HepG2 (cell line): ENCODE data around the gene FBXO30. TPM values are rescaled to one million over a fixed set of nuclear protein-coding genes. Genes with fewer than 3 reads are reported as not detected.

Experiments used
- BCL6 ChIP-seq: IDR thresholded peaks from 2 replicates; pipeline ENCODE4 v1.6.1; 2016; ENCODE audit warnings: missing genetic modification reagents, missing compliant biosample characterization
- BHLHE40 ChIP-seq: IDR thresholded peaks from 2 replicates; pipeline ENCODE4 v1.6.1; 2011; ENCODE audit warnings: low read length, improper control_type of control experiment
- BRD4 ChIP-seq: sonication (generic); formaldehyde crosslinking; IDR thresholded peaks from 2 replicates; pipeline ENCODE4 v1.4.0; 2020; ENCODE audit warnings: missing genetic modification reagents
- CAMTA2 ChIP-seq: sonication (generic); formaldehyde crosslinking; IDR thresholded peaks from 2 replicates; pipeline ENCODE4 v1.4.0; 2020; ENCODE audit warnings: mild to moderate bottlenecking, missing genetic modification reagents, borderline replicate concordance
- FOXK2 ChIP-seq: fragments of 450-650 bp; IDR thresholded peaks from 2 replicates; pipeline ENCODE4 v1.6.1; 2016
- GLI4 ChIP-seq: sonication (generic); formaldehyde crosslinking; IDR thresholded peaks from 2 replicates; pipeline ENCODE4 v1.5.1; 2020; ENCODE audit warnings: missing genetic modification reagents, mild to moderate bottlenecking, moderate library complexity, borderline replicate concordance
- KLF15 ChIP-seq: sonication (generic); formaldehyde crosslinking; IDR thresholded peaks from 2 replicates; pipeline ENCODE4 v1.8.1; 2023; ENCODE audit warnings: borderline replicate concordance, mild to moderate bottlenecking, inconsistent platforms, missing genetic modification reagents, mixed read lengths
- MEIS2 ChIP-seq: sonication (generic); formaldehyde crosslinking; IDR thresholded peaks from 2 replicates; pipeline ENCODE4 v1.9.0; 2021; ENCODE audit warnings: mild to moderate bottlenecking, missing genetic modification reagents
- NFYC ChIP-seq: IDR thresholded peaks from 2 replicates; pipeline ENCODE4 v1.6.1; 2016; ENCODE audit warnings: missing genetic modification reagents, missing compliant biosample characterization
- POGZ ChIP-seq: sonication (generic); formaldehyde crosslinking; IDR thresholded peaks from 2 replicates; pipeline ENCODE4 v1.4.0; 2020; ENCODE audit warnings: mild to moderate bottlenecking, missing genetic modification reagents
- POLR2G ChIP-seq: fragments of 200-400 bp; formaldehyde crosslinking; IDR thresholded peaks from 2 replicates; pipeline ENCODE4 v1.6.1; 2018; ENCODE audit warnings: mild to moderate bottlenecking, low read depth, low read length, moderate library complexity
- RNF2 ChIP-seq: fragments of 450-650 bp; conservative IDR thresholded peaks from 2 replicates; pipeline ENCODE4 v1.6.1; 2016; ENCODE audit warnings: low read depth
- STAT5B ChIP-seq: sonication (generic); formaldehyde crosslinking; IDR thresholded peaks from 2 replicates; pipeline ENCODE4 v1.4.0; 2020; ENCODE audit warnings: missing genetic modification reagents
- ZFP37 ChIP-seq: sonication (generic); formaldehyde crosslinking; IDR thresholded peaks from 2 replicates; pipeline ENCODE4 v1.4.0; 2020; ENCODE audit warnings: missing genetic modification reagents, borderline replicate concordance
- ZMYM2 ChIP-seq: sonication (generic); formaldehyde crosslinking; IDR thresholded peaks from 2 replicates; pipeline ENCODE4 v1.8.0; 2022; ENCODE audit warnings: mild to moderate bottlenecking, missing genetic modification reagents
- ZNF614 ChIP-seq: IDR thresholded peaks from 2 replicates; pipeline ENCODE4 v1.6.1; 2018; ENCODE audit warnings: missing biosample characterization, missing genetic modification reagents, inconsistent platforms, borderline replicate concordance
- ZNF644 ChIP-seq: IDR thresholded peaks from 2 replicates; pipeline ENCODE4 v1.6.1; 2016; ENCODE audit warnings: low read depth
- ZNF713 ChIP-seq: sonication (generic); formaldehyde crosslinking; IDR thresholded peaks from 2 replicates; pipeline ENCODE4 v1.4.0; 2020; ENCODE audit warnings: mild to moderate bottlenecking, missing genetic modification reagents
- ZNF724P ChIP-seq: sonication (generic); formaldehyde crosslinking; IDR thresholded peaks from 2 replicates; pipeline ENCODE4 v1.8.0; 2022; ENCODE audit warnings: missing genetic modification reagents, borderline replicate concordance
- ZSCAN20 ChIP-seq: sonication (generic); formaldehyde crosslinking; IDR thresholded peaks from 2 replicates; pipeline ENCODE4 v1.4.0; 2020; ENCODE audit warnings: missing genetic modification reagents, mild to moderate bottlenecking, borderline replicate concordance
- ZZZ3 ChIP-seq: sonication (generic); formaldehyde crosslinking; IDR thresholded peaks from 2 replicates; pipeline ENCODE4 v1.4.0; 2020; ENCODE audit warnings: missing genetic modification reagents, mild to moderate bottlenecking, borderline replicate concordance
- polyA plus RNA-seq, 8 experiments: library from polyadenylated mRNA; depleted of rRNA in 3 of 8; stranded (reverse) in 7 of 8; unstranded in 1 of 8; fragments of >200 nt; fragmentation: Illumina TruSeq in 4 of 8; extraction: Trizol in 4 of 8; gene quantifications; 2 replicates each; pipeline versions ENCODE4 v1.2.1 to v1.2.3, GENCODE V29; 2011 to 2016; ENCODE audit warnings: low read depth in 4 of 8, missing spikeins in 1 of 8, mixed read lengths in 1 of 8; ENCODE audit not compliant: insufficient read depth in 1 of 8
- total RNA-seq, 5 experiments: library from RNA; depleted of rRNA; stranded (reverse); fragments of >200 nt; fragmentation: Illumina TruSeq; extraction: Trizol; gene quantifications; 2 replicates each; pipeline ENCODE4 v1.2.3, GENCODE V29; 2016; ENCODE audit warnings: low read depth in 1 of 5
- TF ChIP-seq, protein P1 (sequence below): sonication (generic); formaldehyde crosslinking; conservative IDR thresholded peaks from 2 replicates; pipeline ENCODE4 v1.8.0; 2022; ENCODE audit warnings: mild to moderate bottlenecking, moderate library complexity, missing genetic modification reagents
- TF ChIP-seq, protein P2 (sequence below): IDR thresholded peaks from 2 replicates; pipeline ENCODE4 v1.6.1; 2016; ENCODE audit warnings: mild to moderate bottlenecking, missing biosample characterization, missing genetic modification reagents
- TF ChIP-seq, protein P3 (sequence below): sonication (generic); formaldehyde crosslinking; IDR thresholded peaks from 2 replicates; pipeline ENCODE4 v1.4.0; 2020; ENCODE audit warnings: missing genetic modification reagents
- TF ChIP-seq, protein P4 (sequence below): sonication (generic); formaldehyde crosslinking; IDR thresholded peaks from 2 replicates; pipeline ENCODE4 v1.4.0; 2020; ENCODE audit warnings: missing genetic modification reagents
- TF ChIP-seq, protein P5 (sequence below): sonication (generic); formaldehyde crosslinking; IDR thresholded peaks from 2 replicates; pipeline ENCODE4 v1.5.0; 2020; ENCODE audit warnings: missing genetic modification reagents

FBXO30 gene
- total and polyA plus RNA-seq, 2 of the 13 experiments (the other 11 are each of a cell fraction or from before 2014, with no cell fraction given): 3.2 to 7.1 TPM

DNA sequence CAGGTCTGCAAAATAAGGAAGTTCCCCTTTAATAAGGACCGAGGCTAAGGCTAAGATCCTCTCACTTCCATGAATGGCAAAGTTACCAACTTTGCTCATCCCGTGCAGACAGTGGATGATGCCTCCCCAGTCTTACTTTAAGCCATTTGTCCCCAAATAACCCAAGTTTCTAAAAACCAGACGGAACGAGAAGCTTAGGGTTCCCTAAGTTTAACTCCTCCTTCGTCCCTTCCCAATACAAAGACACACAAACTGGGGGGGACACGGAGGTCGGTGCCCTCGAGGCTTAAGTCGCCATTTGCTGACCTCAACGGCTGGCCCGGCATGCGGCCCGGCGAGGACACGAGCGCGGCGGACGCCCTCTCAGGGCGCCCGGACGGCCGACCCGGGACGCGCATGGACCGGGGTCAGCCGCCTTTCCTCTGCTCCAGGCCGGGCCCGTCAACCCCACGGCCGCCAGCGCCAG is 527 bp downstream of the FBXO30 start (continued):
- 0 out of 2 replicates have a peak, but pooled peaks have one; percentile 64 for TF ChIP-seq ZFP37 (CRISPR knock-in tag)
- peak; percentile 96 for TF ChIP-seq RNF2
- TF ChIP-seq ZNF713 (CRISPR knock-in tag): no peak
- TF ChIP-seq, protein P1, sequence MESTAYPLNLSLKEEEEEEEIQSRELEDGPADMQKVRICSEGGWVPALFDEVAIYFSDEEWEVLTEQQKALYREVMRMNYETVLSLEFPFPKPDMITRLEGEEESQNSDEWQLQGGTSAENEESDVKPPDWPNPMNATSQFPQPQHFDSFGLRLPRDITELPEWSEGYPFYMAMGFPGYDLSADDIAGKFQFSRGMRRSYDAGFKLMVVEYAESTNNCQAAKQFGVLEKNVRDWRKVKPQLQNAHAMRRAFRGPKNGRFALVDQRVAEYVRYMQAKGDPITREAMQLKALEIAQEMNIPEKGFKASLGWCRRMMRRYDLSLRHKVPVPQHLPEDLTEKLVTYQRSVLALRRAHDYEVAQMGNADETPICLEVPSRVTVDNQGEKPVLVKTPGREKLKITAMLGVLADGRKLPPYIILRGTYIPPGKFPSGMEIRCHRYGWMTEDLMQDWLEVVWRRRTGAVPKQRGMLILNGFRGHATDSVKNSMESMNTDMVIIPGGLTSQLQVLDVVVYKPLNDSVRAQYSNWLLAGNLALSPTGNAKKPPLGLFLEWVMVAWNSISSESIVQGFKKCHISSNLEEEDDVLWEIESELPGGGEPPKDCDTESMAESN: no peak
- TF ChIP-seq STAT5B (CRISPR knock-in tag): peak; percentile 70; the same call in 1 of the 2 replicates
- TF ChIP-seq POLR2G: no peak
- 0 out of 2 replicates have a peak, but pooled peaks have one; percentile 62 for TF ChIP-seq CAMTA2 (CRISPR knock-in tag)
- TF ChIP-seq BRD4 (CRISPR knock-in tag): peak; percentile 16; the same call in 1 of the 2 replicates
- no peak for TF ChIP-seq NFYC (CRISPR knock-in tag)
- TF ChIP-seq MEIS2 (CRISPR knock-in tag): no peak; the same call in 1 of the 2 replicates
- TF ChIP-seq POGZ (CRISPR knock-in tag): no peak; the same call in 1 of the 2 replicates
- TF ChIP-seq GLI4: peak; percentile 65; the same call in 1 of the 2 replicates
- 0 out of 2 replicates have a peak, but pooled peaks have one; percentile 45 for TF ChIP-seq ZNF644 (CRISPR knock-in tag)
- TF ChIP-seq, protein P2, sequence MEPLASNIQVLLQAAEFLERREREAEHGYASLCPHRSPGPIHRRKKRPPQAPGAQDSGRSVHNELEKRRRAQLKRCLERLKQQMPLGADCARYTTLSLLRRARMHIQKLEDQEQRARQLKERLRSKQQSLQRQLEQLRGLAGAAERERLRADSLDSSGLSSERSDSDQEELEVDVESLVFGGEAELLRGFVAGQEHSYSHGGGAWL (CRISPR knock-in tag): peak; percentile 10; the same call in 1 of the 2 replicates
- 0 out of 2 replicates have a peak, but pooled peaks have one; percentile 74 for TF ChIP-seq ZMYM2 (CRISPR knock-in tag)
- 0 out of 2 replicates have a peak, but pooled peaks have one; percentile 5 for TF ChIP-seq FOXK2
- 0 out of 2 replicates have a peak, but pooled peaks have one; percentile 48 for TF ChIP-seq ZSCAN20 (CRISPR knock-in tag)
- 0 out of 2 replicates have a peak, but pooled peaks have one; percentile 34 for TF ChIP-seq KLF15 (CRISPR knock-in tag)
- TF ChIP-seq, protein P3, sequence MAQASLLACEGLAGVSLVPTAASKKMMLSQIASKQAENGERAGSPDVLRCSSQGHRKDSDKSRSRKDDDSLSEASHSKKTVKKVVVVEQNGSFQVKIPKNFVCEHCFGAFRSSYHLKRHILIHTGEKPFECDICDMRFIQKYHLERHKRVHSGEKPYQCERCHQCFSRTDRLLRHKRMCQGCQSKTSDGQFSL (CRISPR knock-in tag): 0 out of 2 replicates have a peak, but pooled peaks have one; percentile 20
- TF ChIP-seq ZNF724P (CRISPR knock-in tag): no peak
- no peak for TF ChIP-seq ZZZ3 (CRISPR knock-in tag)
- no peak for TF ChIP-seq ZNF614 (CRISPR knock-in tag)
- TF ChIP-seq BCL6 (CRISPR knock-in tag): 0 out of 2 replicates have a peak, but pooled peaks have one; percentile 3
- TF ChIP-seq, protein P4, sequence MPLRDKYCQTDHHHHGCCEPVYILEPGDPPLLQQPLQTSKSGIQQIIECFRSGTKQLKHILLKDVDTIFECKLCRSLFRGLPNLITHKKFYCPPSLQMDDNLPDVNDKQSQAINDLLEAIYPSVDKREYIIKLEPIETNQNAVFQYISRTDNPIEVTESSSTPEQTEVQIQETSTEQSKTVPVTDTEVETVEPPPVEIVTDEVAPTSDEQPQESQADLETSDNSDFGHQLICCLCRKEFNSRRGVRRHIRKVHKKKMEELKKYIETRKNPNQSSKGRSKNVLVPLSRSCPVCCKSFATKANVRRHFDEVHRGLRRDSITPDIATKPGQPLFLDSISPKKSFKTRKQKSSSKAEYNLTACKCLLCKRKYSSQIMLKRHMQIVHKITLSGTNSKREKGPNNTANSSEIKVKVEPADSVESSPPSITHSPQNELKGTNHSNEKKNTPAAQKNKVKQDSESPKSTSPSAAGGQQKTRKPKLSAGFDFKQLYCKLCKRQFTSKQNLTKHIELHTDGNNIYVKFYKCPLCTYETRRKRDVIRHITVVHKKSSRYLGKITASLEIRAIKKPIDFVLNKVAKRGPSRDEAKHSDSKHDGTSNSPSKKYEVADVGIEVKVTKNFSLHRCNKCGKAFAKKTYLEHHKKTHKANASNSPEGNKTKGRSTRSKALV (CRISPR knock-in tag): peak; percentile 58; the same call in 1 of the 2 replicates
- 0 out of 2 replicates have a peak, but pooled peaks have one; percentile 5 for TF ChIP-seq BHLHE40
- TF ChIP-seq, protein P5, sequence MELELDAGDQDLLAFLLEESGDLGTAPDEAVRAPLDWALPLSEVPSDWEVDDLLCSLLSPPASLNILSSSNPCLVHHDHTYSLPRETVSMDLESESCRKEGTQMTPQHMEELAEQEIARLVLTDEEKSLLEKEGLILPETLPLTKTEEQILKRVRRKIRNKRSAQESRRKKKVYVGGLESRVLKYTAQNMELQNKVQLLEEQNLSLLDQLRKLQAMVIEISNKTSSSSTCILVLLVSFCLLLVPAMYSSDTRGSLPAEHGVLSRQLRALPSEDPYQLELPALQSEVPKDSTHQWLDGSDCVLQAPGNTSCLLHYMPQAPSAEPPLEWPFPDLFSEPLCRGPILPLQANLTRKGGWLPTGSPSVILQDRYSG: peak; percentile 73; the same call in 1 of the 2 replicates
